Thoracic aorta (tissue), 2 donors: Measurements from ENCODE around the gene LRRC66. TPM values are rescaled to one million over a fixed set of nuclear protein-coding genes. Genes with fewer than 3 reads are reported as not detected.
A peak's percentile ranks its signal among the peaks of the same experiment; 100 is the strongest.

Source experiments
- ATAC-seq: fragments of 150-250 bp; one replicate; pipeline ENCODE4 v1.8.0; 2017; ENCODE audit warnings: low read depth; ENCODE audit not compliant: insufficient number of reproducible peaks, low FRiP score
- DNase-seq: peaks from one replicate; pipeline ENCODE4 v3.0.0-alpha.2; 2020; ENCODE audit warnings: low spot score
- H3K27ac ChIP-seq, 2 donors: fragments of 200-600 bp; sonication (generic); 1 replicate in 1 of 2; 2 replicates in 1 of 2; pipeline ENCODE4 v1.5.1; 2016; ENCODE audit warnings: mild to moderate bottlenecking in 2 of 2, moderate library complexity in 2 of 2
- H3K27me3 ChIP-seq: fragments of 200-600 bp; sonication (generic); replicated peaks from 2 replicates; pipeline ENCODE4 v1.6.0; 2016; ENCODE audit warnings: mild to moderate bottlenecking; ENCODE audit not compliant: insufficient read depth
- H3K36me3 ChIP-seq: fragments of 200-600 bp; sonication (generic); one replicate; pipeline ENCODE4 v1.5.1; 2016
- H3K4me1 ChIP-seq, 2 donors: fragments of 200-600 bp; sonication (generic); 1 replicate in 1 of 2; 2 replicates in 1 of 2; pipeline versions ENCODE4 v1.5.1 to v1.6.0; 2016; ENCODE audit warnings: low read depth in 2 of 2, mild to moderate bottlenecking in 1 of 2; ENCODE audit not compliant: control insufficient read depth in 1 of 2
- H3K4me3 ChIP-seq: fragments of 200-600 bp; sonication (generic); 2 replicates; pipeline ENCODE4 v1.5.1; 2016; ENCODE audit warnings: mild to moderate bottlenecking
- H3K9me3 ChIP-seq: fragments of 200-600 bp; sonication (generic); 2 replicates; pipeline ENCODE4 v1.5.1; 2016
- total RNA-seq, 2 donors: library from RNA; depleted of rRNA; stranded (reverse); fragments of >200 nt; gene quantifications; one replicate each; pipeline versions ENCODE4 v1.1.0 to v1.2.3, GENCODE V29; 2016
- TF ChIP-seq, protein P1 (sequence below): fragments of 200-600 bp; sonication (generic); IDR thresholded peaks from one replicate; pipeline ENCODE4 v1.5.1; 2019; ENCODE audit warnings: antibody characterized with exemption

Gene LRRC66
- total RNA-seq, 2 donors from 2014 or later: 0.42 to 1.1 TPM

DNA sequence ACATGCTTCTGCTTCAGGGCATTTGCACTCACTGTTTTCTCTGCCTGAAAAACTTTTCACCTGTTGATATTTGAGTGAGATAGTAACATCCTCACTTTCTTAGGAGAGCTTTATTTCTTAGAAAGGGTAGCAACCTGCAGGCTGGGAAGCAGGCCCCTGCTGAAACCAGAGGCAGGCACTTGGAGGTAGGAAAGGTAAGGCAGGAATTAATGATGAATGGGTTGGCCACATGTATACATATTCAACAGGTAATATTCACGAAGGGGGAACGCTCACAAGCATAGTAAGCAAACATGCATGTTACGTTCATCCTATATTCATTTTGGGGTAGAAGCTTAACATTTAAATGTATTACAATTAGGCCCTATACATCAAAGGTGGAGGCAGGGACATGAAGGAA, 34.1 kb upstream of the LRRC66 start:
- H3K4me1 ChIP-seq: peaks cover 7 to 13% of the 10 kb centered on the region in 2 donors
- ATAC-seq: no peak
- TF ChIP-seq, protein P1, sequence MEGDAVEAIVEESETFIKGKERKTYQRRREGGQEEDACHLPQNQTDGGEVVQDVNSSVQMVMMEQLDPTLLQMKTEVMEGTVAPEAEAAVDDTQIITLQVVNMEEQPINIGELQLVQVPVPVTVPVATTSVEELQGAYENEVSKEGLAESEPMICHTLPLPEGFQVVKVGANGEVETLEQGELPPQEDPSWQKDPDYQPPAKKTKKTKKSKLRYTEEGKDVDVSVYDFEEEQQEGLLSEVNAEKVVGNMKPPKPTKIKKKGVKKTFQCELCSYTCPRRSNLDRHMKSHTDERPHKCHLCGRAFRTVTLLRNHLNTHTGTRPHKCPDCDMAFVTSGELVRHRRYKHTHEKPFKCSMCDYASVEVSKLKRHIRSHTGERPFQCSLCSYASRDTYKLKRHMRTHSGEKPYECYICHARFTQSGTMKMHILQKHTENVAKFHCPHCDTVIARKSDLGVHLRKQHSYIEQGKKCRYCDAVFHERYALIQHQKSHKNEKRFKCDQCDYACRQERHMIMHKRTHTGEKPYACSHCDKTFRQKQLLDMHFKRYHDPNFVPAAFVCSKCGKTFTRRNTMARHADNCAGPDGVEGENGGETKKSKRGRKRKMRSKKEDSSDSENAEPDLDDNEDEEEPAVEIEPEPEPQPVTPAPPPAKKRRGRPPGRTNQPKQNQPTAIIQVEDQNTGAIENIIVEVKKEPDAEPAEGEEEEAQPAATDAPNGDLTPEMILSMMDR: no peak
- no peak for DNase-seq
- H3K27me3 ChIP-seq: no peaks in the 10 kb centered on the region
- H3K4me3 ChIP-seq: no peak overlapping the region
- no peaks in the 10 kb centered on the region for H3K36me3 ChIP-seq
- H3K9me3 ChIP-seq: no peaks in the 10 kb centered on the region
- H3K27ac ChIP-seq: no peak overlapping the region

DNA sequence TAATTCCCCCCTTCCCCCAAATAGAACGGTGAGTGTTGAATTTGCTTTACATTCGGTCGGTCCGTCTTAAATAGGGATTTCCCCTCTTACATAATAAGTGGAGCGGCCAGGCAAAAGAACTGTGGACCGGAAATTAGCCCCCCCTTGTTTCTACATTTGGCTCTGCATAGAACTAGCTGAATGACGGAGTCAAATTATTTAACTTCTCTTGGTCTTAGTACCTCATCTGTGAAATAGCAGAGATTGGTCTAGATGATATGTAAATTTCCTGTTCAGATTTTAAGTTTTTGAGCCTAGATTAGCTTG, 32.3 kb upstream of the LRRC66 start:
- Histone ChIP-seq H3K36me3 (no peaks in the 10 kb centered on the region), H3K27ac (peak overlapping the region; percentile 54 to 81), H3K4me3 (peak overlapping the region; percentile 87), H3K4me1 (peaks cover 7 to 9% of the 10 kb centered on the region in 2 donors), H3K27me3 (no peaks in the 10 kb centered on the region), H3K9me3 (no peaks in the 10 kb centered on the region)
- DNase-seq (no peak), ATAC-seq (peak; percentile 65)
- TF ChIP-seq, protein P1: no peak

DNA sequence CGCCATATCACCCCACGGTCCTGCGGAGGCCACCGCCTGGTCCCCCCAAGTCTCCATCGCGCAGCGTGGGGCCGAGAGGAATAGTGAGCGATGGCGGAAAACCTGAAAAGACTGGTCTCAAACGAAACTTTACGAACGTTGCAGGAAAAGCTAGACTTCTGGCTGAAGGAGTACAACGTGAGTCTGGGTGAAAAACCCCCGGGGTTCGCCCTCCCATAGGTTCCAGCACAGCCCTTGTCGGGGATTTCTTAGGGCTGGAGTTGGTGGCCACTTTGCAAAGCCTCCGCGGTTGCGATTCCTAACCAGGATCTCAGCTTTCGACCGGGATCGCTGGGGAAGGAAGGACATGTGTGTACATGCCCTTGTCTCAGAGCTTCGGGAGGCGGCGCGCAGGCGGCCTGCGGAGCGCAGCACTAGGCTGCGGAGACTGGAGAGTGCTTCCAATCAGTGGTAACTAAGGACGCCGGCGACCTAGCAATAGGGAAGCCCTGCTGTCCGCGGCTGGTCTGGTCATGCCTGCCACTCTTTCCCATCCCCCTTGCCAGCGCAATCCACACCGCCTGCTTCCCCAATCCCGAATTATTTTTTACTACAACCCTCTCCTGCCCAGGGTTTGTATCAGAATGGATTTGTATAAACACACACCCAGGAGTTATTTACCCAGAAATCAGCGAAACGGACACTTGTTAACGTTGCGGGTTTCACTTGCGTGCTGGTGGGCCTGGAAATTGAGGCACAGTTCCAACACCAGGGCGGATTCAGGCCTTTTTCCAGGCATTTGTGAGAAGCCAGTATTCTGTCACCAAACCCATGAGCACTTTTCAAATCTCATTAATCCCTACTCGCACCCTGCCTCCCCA, 31.7 kb upstream of the LRRC66 start:
- Histone ChIP-seq H3K4me1 (peaks cover 7 to 9% of the 10 kb centered on the region in 2 donors), H3K27me3 (no peaks in the 10 kb centered on the region), H3K4me3 (peak overlapping the region; percentile 87), H3K36me3 (no peaks in the 10 kb centered on the region), H3K9me3 (no peaks in the 10 kb centered on the region), H3K27ac (peak overlapping the region; percentile 54 to 81)
- DNase-seq (peak; percentile 19), ATAC-seq (peak; percentile 75)
- TF ChIP-seq, protein P1: no peak

DNA sequence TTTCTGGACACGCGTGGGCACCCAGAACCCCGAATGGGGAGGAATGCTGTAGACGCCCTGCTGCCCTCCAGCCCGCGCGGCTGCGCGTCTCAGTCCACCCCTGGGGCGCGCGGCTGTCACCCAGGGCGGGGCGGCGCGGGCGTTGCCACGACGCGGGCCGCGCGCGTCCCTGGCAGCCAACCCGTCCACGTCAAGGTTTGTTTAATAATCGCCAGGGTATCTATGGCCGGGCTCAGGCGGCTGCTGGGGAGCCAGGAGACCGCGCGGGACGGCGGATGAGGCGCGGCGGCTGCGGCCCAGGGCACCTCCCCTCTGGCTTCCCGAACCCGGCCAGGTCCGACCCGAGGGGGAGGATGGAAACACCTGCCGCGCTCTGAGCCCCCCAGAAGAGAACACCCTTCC, 31.1 kb upstream of the LRRC66 start, which contains the start of gene SPATA18:
Gene SPATA18, plus strand, starts transcription at position 92 of the 402 bp plus-strand sequence. CDS start 401 bp downstream, outside the sequence.
- H3K36me3 ChIP-seq: no peaks in the 10 kb centered on the region
- no peaks in the 10 kb centered on the region for H3K27me3 ChIP-seq
- no peaks in the 10 kb centered on the region for H3K9me3 ChIP-seq
- H3K4me1 ChIP-seq: peaks cover 7 to 9% of the 10 kb centered on the region in 2 donors
- peak within 1 kb of the TSS; percentile 87 for H3K4me3 ChIP-seq
- DNase-seq (no peak), ATAC-seq (no peak)
- H3K27ac ChIP-seq: peak within 1 kb of the TSS; percentile 54 to 81
- TF ChIP-seq, protein P1: no peak

DNA sequence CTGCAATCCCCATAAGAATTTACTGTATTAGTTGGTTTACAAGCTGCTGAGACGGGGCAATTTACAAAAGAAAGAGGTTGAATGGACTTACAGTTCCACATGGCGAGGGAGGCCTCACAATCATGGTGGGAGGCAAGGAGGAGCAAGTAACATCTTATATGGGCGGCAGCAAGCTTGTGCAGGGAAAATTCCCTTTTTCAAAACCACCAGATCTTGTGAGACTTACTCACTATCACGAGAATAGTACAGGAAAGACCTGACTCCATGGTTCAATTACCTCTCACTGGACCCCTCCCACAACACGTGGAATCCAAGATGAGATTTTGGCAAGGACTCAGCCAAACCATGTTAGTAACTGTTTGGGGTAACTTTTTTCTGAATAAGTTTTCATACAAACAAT, 29.1 kb upstream of the LRRC66 start:
- no peak for DNase-seq

More for the DNA sequence above, 29.1 kb upstream of the LRRC66 start:
- TF ChIP-seq, protein P1: no peak
- Histone ChIP-seq H3K4me1 (peaks cover 7 to 9% of the 10 kb centered on the region in 2 donors), H3K27me3 (no peaks in the 10 kb centered on the region), H3K9me3 (no peaks in the 10 kb centered on the region), H3K4me3 (no peak overlapping the region), H3K27ac (no peak overlapping the region), H3K36me3 (no peaks in the 10 kb centered on the region)
- no peak for ATAC-seq
